ENCODE measurements around the gene LCAT.

Gene LCAT

GRCh38 chr16:67909056-67909742 is 34.7 kb downstream of the LCAT start:
- no peak for DNase-seq (ENCODE audit: low read depth)

- DNase-seq (ENCODE audit: low read depth) = no peak
Measured at GRCh38 chr16:67907397-67908180, 36.3 kb downstream of the LCAT start.

GRCh38 chr16:67902831-67903230 is 41.1 kb downstream of the LCAT start:
- no peak for DNase-seq (ENCODE audit: low read depth)

- DNase-seq (ENCODE audit: low read depth) = no peak
Measured at GRCh38 chr16:67901734-67902133, 42.2 kb downstream of the LCAT start.

- DNase-seq (ENCODE audit: low read depth) = peak; percentile 55
Measured at GRCh38 chr16:67897231-67897630, 46.7 kb downstream of the LCAT start.

- peak; percentile 10 for DNase-seq (ENCODE audit: low read depth)
Measured at GRCh38 chr16:67893743-67894399, 50.0 kb downstream of the LCAT start.

- peak; percentile 91 for DNase-seq (ENCODE audit: low read depth)
Measured at GRCh38 chr16:67892899-67893742, 50.8 kb downstream of the LCAT start, which contains the start of gene PSKH1. Gene PSKH1, plus strand, starts transcription at chr16:67893254. Its CDS starts 15,496 bp downstream, at chr16:67908750.

- no peak for DNase-seq (ENCODE audit: low read depth)
Measured at GRCh38 chr16:67892375-67892774, 51.5 kb downstream of the LCAT start.
